Activated CD4-positive, alpha-beta T cell treated with anti-CD3 and anti-CD28 coated beads, Interleukin-2, Interleukin-6, amounts not matched to agents 100 ng/mL and 50 ng/mL, durations not matched to agents 16 hours and 8 hours (primary cell): ENCODE measurements around the gene CREB3L1.

Experiments used
- DNase-seq: peaks from one replicate; pipeline ENCODE4 v3.0.0-alpha.2; 2020

Gene CREB3L1

GRCh38 chr11:46330154-46330553 lies 52.7 kb downstream of the CREB3L1 start:
- no peak for DNase-seq

GRCh38 chr11:46330563-46331281 lies 53.3 kb downstream of the CREB3L1 start:
- no peak for DNase-seq

- peak; percentile 26 for DNase-seq
Observed at GRCh38 chr11:46331282-46331984, 54.0 kb downstream of the CREB3L1 start.

GRCh38 chr11:46332093-46332567 lies 54.7 kb downstream of the CREB3L1 start:
- DNase-seq = no peak

GRCh38 chr11:46332568-46333393 lies 55.3 kb downstream of the CREB3L1 start:
- DNase-seq = no peak

- no peak for DNase-seq
Observed at GRCh38 chr11:46333394-46333947, 56.0 kb downstream of the CREB3L1 start.

- DNase-seq = no peak
Observed at GRCh38 chr11:46334211-46334610, 56.7 kb downstream of the CREB3L1 start.

GRCh38 chr11:46335271-46335670 lies 57.8 kb downstream of the CREB3L1 start:
- DNase-seq = no peak

- no peak for DNase-seq
Observed at GRCh38 chr11:46335890-46336562, 58.6 kb downstream of the CREB3L1 start.

- no peak for DNase-seq
Observed at GRCh38 chr11:46336563-46337180, 59.2 kb downstream of the CREB3L1 start.

- no peak for DNase-seq
Observed at GRCh38 chr11:46337626-46338345, 60.3 kb downstream of the CREB3L1 start.

GRCh38 chr11:46338636-46338987 lies 61.1 kb downstream of the CREB3L1 start:
- DNase-seq = no peak

GRCh38 chr11:46338988-46339666 lies 61.7 kb downstream of the CREB3L1 start:
- DNase-seq = no peak

GRCh38 chr11:46339816-46340215 lies 62.4 kb downstream of the CREB3L1 start:
- DNase-seq = no peak

GRCh38 chr11:46341454-46341853 lies 64.0 kb downstream of the CREB3L1 start:
- DNase-seq = no peak

- peak; percentile 30 for DNase-seq
Observed at GRCh38 chr11:46342239-46342638, 64.8 kb downstream of the CREB3L1 start.

GRCh38 chr11:46343520-46343919 lies 66.1 kb downstream of the CREB3L1 start:
- DNase-seq = no peak

GRCh38 chr11:46345131-46345597 lies 67.7 kb downstream of the CREB3L1 start:
- no peak for DNase-seq

GRCh38 chr11:46345881-46346484 lies 68.5 kb downstream of the CREB3L1 start:
- DNase-seq = peak; percentile 50
